Left lung (tissue), 10 donors: ENCODE data around the gene SSC4D. TPM values are rescaled to one million over a fixed set of nuclear protein-coding genes. Genes with fewer than 3 reads are reported as not detected.
"Not testable (repeated sequence)": the region's sequence is repeated elsewhere in the genome, so short reads cannot be mapped to it uniquely, and the experiment has no call there.

Source experiments
- ATAC-seq: fragments of 200-7000 bp; cut with Tn5 transposase; one replicate; pipeline ENCODE4 v1.9.1; 2020; ENCODE audit warnings: moderate library complexity
- DNase-seq, 4 donors: peaks; one replicate each; pipeline ENCODE4 v3.0.0-alpha.2; 2013 to 2020
- H3K27ac ChIP-seq, 2 donors: fragments of 200-600 bp; sonication (generic) in 1 of 2; one replicate each; pipeline versions ENCODE4 v1.5.0 to v1.8.0; 2020 to 2021
- H3K27me3 ChIP-seq, 2 donors: fragments of 200-600 bp; sonication (generic) in 1 of 2; one replicate each; pipeline versions ENCODE4 v1.5.0 to v1.8.0; 2020 to 2021
- H3K36me3 ChIP-seq, 2 donors: fragments of 200-600 bp; sonication (generic) in 1 of 2; one replicate each; pipeline versions ENCODE4 v1.5.0 to v1.8.0; 2020 to 2021
- H3K4me1 ChIP-seq, 2 donors: fragments of 200-600 bp; one replicate each; pipeline ENCODE4 v1.8.0; 2021
- H3K4me3 ChIP-seq, 2 donors: fragments of 200-600 bp; sonication (generic) in 1 of 2; one replicate each; pipeline versions ENCODE4 v1.5.0 to v1.8.0; 2020 to 2021; ENCODE audit warnings: mild to moderate bottlenecking in 1 of 2
- H3K9me3 ChIP-seq, 2 donors: fragments of 200-600 bp; sonication (generic) in 1 of 2; one replicate each; pipeline versions ENCODE4 v1.5.0 to v1.8.0; 2020 to 2021
- CTCF ChIP-seq, 2 donors: fragments of 200-600 bp; sonication (generic) in 1 of 2; IDR thresholded peaks; one replicate each; pipeline versions ENCODE4 v1.5.0 to v1.8.0; 2021; ENCODE audit warnings: antibody characterized with exemption in 2 of 2
- intact Hi-C, 2 donors: fragments of 100-400 bp; cut with DNase I; formaldehyde crosslinking; loops; one replicate each; pipeline versions ENCODE4 v1.11.2 to v1.14.2; 2022
- polyA plus RNA-seq, 6 donors: library from polyadenylated mRNA; unstranded; fragments of 120-200 nt; gene quantifications; one replicate each; pipeline ENCODE4 v1.2.1, GENCODE V29; 2013; ENCODE audit not compliant: insufficient read length in 6 of 6
- total RNA-seq, 2 donors: library from RNA; stranded (reverse); fragmentation: NEBNext Ultra II Directional; extraction: Animal tissue kit (Norgen Biotek cat#: 25700); gene quantifications; one replicate each; pipeline ENCODE4 v1.2.1, GENCODE V29; 2021
- donor health status: DM: no; HTN: yes; CAD: no.
- donor health status: DM: no; HTN: no; CAD: no.

The SSC4D gene
- total and polyA plus RNA-seq, 8 donors = 0.76 to 2.1 (median 1.7) TPM

GRCh38 chr7:76397409-76398183 is 11.9 kb downstream of the SSC4D start:
- Histone ChIP-seq H3K9me3 (no peaks in the 10 kb centered on the region), H3K4me3 (peak overlapping the region; percentile 37 to 51), H3K27me3 (no peaks in the 10 kb centered on the region), H3K27ac (no peak overlapping the region), H3K36me3 (no peaks in the 10 kb centered on the region), H3K4me1 (peaks cover 5 to 30% of the 10 kb centered on the region in 2 donors)
- TF ChIP-seq CTCF (IDR thresholded peaks at IDR 0.05) = no peak
- DNase-seq (peak in 3 of 4 donors; percentile 74 to 95 (median 82)), ATAC-seq (peak; percentile 69)
- intact Hi-C loops = no loop called here

- H3K36me3 ChIP-seq = no peaks in the 10 kb centered on the region
- H3K27me3 ChIP-seq = no peaks in the 10 kb centered on the region
- H3K27ac ChIP-seq = no peak overlapping the region
- intact Hi-C loops = no loop called here
- DNase-seq (no peak), ATAC-seq (no peak)
- no peak for TF ChIP-seq CTCF (IDR thresholded peaks at IDR 0.05)
- H3K9me3 ChIP-seq = no peaks in the 10 kb centered on the region
- peaks cover 5 to 36% of the 10 kb centered on the region in 2 donors for H3K4me1 ChIP-seq
- H3K4me3 ChIP-seq = no peak overlapping the region
Measured at GRCh38 chr7:76396864-76397263, 12.6 kb downstream of the SSC4D start.

- H3K36me3 ChIP-seq = no peaks in the 10 kb centered on the region
- intact Hi-C loops = no loop called here
- no peak for TF ChIP-seq CTCF (IDR thresholded peaks at IDR 0.05)
- ATAC-seq = no peak
- H3K4me1 ChIP-seq = peaks cover 5 to 36% of the 10 kb centered on the region in 2 donors
- DNase-seq = peak in 1 of 4 donors; percentile 66
- no peak overlapping the region for H3K27ac ChIP-seq
- H3K9me3 ChIP-seq = no peaks in the 10 kb centered on the region
- no peaks in the 10 kb centered on the region for H3K27me3 ChIP-seq
- H3K4me3 ChIP-seq = no peak overlapping the region
Measured at GRCh38 chr7:76395965-76396726, 13.4 kb downstream of the SSC4D start.

GRCh38 chr7:76395605-76395964 is 13.9 kb downstream of the SSC4D start:
- DNase-seq, H3K9me3 ChIP-seq, H3K36me3 ChIP-seq, intact Hi-C loops, ATAC-seq, H3K4me3 ChIP-seq, H3K27me3 ChIP-seq, H3K27ac ChIP-seq: not testable (repeated sequence)
- peaks cover 5 to 36% of the 10 kb centered on the region in 2 donors for H3K4me1 ChIP-seq

GRCh38 chr7:76394957-76395356 is 14.5 kb downstream of the SSC4D start:
- intact Hi-C loops = no loop called here
- H3K27ac ChIP-seq = no peak overlapping the region

More at GRCh38 chr7:76394957-76395356, 14.5 kb downstream of the SSC4D start:
- no peaks in the 10 kb centered on the region for H3K27me3 ChIP-seq
- H3K4me1 ChIP-seq = peaks cover 5 to 36% of the 10 kb centered on the region in 2 donors
- TF ChIP-seq CTCF (IDR thresholded peaks at IDR 0.05) = no peak
- DNase-seq (no peak), ATAC-seq (no peak)
- no peaks in the 10 kb centered on the region for H3K9me3 ChIP-seq
- H3K36me3 ChIP-seq = no peaks in the 10 kb centered on the region
- no peak overlapping the region for H3K4me3 ChIP-seq
